SJSA1 (cell line): Measurements from ENCODE around the gene ADAMTS20. TPM values are rescaled to one million over a fixed set of nuclear protein-coding genes. Genes with fewer than 3 reads are reported as not detected.

Experiments used
- DNase-seq, 2 experiments: peaks; one replicate each; pipeline ENCODE4 v3.0.0-alpha.2; 2015 to 2020; ENCODE audit warnings: low spot score in 2 of 2, low read depth in 1 of 2
- H3K27ac ChIP-seq: fragments of 250-450 bp; sonication (Bioruptor Pico); 2 replicates; pipeline ENCODE4 v1.5.1; 2020; ENCODE audit warnings: mild to moderate bottlenecking, moderate library complexity
- H3K27me3 ChIP-seq: fragments of 250-450 bp; sonication (Bioruptor Pico); replicated peaks from 2 replicates; pipeline ENCODE4 v1.5.1; 2020; ENCODE audit warnings: mild to moderate bottlenecking, moderate library complexity
- H3K36me3 ChIP-seq: fragments of 250-450 bp; sonication (Bioruptor Pico); 2 replicates; pipeline ENCODE4 v1.5.1; 2020; ENCODE audit warnings: mild to moderate bottlenecking
- H3K4me1 ChIP-seq: fragments of 250-450 bp; sonication (Bioruptor Pico); replicated peaks from 2 replicates; pipeline ENCODE4 v1.6.1; 2021; ENCODE audit warnings: mild to moderate bottlenecking
- H3K4me3 ChIP-seq: fragments of 250-450 bp; sonication (Bioruptor Pico); 2 replicates; pipeline ENCODE4 v1.5.1; 2020; ENCODE audit warnings: mild to moderate bottlenecking
- H3K9me3 ChIP-seq: fragments of 250-450 bp; sonication (Bioruptor Pico); replicated peaks from 2 replicates; pipeline ENCODE4 v1.5.1; 2020; ENCODE audit warnings: mild to moderate bottlenecking
- total RNA-seq: library from RNA; depleted of rRNA; stranded (reverse); fragments of >200 nt; shearing (Covaris generic); gene quantifications from 2 replicates; pipeline ENCODE4 v1.2.3, GENCODE V29; 2014

Gene ADAMTS20
- total RNA-seq, 1 experiment from 2014 or later = not detected

DNA sequence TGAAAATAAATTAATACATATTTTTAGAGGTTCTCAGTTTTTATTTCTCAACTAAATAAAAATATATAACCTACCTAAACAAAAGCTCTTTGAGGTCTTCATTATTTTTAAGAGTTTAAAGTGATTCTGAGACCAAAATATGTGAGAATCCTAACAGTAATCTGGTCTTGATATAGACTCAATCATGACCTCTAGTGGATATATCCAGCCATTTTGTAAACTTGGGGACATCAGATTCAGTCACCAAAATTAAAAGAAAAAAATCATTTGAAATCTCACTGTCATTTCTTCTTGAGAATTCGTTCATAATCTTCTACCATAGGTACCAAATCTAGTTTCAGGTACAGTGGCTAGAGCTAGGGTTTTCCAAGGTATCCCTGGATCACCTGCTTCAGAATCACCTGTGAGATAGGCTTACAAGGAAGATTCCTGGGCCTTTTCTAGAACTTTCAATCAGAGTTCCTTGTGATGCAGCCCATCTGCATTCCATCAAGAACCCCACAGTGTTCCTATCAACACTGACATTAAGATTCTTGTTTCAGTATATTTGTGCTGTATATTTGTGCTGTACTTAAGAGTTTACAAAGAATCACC, 214.9 kb downstream of the ADAMTS20 start:
- H3K9me3 ChIP-seq = no peaks in the 10 kb centered on the region
- H3K4me3 ChIP-seq = no peak overlapping the region
- DNase-seq = no peak
- no peaks in the 10 kb centered on the region for H3K27me3 ChIP-seq
- peaks cover 4% of the 10 kb centered on the region; the same call in 1 of the 2 replicates for H3K4me1 ChIP-seq
- no peak overlapping the region for H3K27ac ChIP-seq
- H3K36me3 ChIP-seq = no peaks in the 10 kb centered on the region

GRCh38 chr12:43333644-43334043, 218.4 kb downstream of the ADAMTS20 start:
- no peak for DNase-seq
- Histone ChIP-seq H3K27ac (no peak overlapping the region), H3K4me3 (no peak overlapping the region), H3K36me3 (no peaks in the 10 kb centered on the region), H3K27me3 (no peaks in the 10 kb centered on the region), H3K9me3 (no peaks in the 10 kb centered on the region), H3K4me1 (peaks cover 2% of the 10 kb centered on the region; the same call in 1 of the 2 replicates)

DNA sequence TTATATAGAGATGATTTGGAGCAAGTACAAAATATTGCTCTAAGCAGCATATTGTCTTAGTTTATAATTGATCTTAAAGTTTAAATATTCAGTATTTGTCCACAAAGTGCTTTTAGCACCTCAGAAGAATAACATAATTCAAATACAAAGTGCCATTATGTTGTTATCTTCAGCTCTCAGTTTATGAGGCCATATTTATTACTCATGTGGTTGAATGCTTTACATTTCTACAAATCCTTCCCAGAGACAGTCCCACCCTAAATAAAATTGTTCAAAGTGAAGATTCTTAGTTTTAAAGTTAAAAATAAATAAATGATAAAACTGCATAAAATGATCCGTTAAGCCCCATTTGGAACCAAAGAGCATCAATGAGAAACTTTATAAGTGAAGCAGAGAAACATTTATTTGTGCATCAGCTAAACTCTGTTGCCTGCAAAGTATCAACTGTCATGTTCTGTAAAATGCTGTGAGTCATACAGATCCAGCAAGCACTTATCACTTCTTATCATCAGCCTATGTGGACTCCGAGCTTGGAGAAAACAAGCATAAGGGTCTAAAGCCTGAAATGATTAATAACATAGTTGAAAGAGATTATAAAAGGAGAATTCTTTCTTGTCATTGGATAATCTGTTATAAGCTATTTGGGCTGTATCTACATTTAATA, 218.9 kb downstream of the ADAMTS20 start:
- no peak for DNase-seq
- H3K9me3 ChIP-seq = no peaks in the 10 kb centered on the region
- no peaks in the 10 kb centered on the region for H3K36me3 ChIP-seq
- H3K4me1 ChIP-seq = no peaks in the 10 kb centered on the region; the same call in 1 of the 2 replicates
- H3K4me3 ChIP-seq = no peak overlapping the region
- H3K27ac ChIP-seq = no peak overlapping the region
- no peaks in the 10 kb centered on the region for H3K27me3 ChIP-seq

DNA sequence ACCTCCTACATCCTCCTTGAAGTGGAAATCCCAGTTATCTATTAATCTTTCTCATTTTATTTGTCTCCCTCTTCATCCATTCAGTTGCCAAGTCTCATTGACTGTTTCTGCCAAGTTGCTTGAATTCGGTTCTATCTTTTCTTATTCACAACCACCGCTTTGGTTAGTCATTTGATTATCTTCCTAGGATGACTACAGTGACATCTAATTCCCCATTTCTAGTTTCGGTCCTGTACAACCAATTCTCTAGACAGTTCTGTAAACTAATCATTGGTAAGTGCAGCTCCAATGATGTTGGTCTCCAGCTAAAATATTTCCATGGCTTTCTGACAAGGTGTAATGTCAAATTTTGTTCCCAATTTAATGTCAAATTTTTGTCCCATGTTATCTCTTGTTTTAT, 220.1 kb downstream of the ADAMTS20 start:
- Histone ChIP-seq H3K4me1 (no peaks in the 10 kb centered on the region), H3K36me3 (no peaks in the 10 kb centered on the region), H3K27ac (no peak overlapping the region), H3K27me3 (no peaks in the 10 kb centered on the region), H3K4me3 (no peak overlapping the region), H3K9me3 (no peaks in the 10 kb centered on the region)
- no peak for DNase-seq

- H3K4me1 ChIP-seq = no peaks in the 10 kb centered on the region
- DNase-seq = no peak
- H3K36me3 ChIP-seq = no peaks in the 10 kb centered on the region
- no peaks in the 10 kb centered on the region for H3K27me3 ChIP-seq
- H3K27ac ChIP-seq = no peak overlapping the region
- H3K4me3 ChIP-seq = no peak overlapping the region
- no peaks in the 10 kb centered on the region for H3K9me3 ChIP-seq
Measured at GRCh38 chr12:43329375-43329774, 222.6 kb downstream of the ADAMTS20 start.

DNA sequence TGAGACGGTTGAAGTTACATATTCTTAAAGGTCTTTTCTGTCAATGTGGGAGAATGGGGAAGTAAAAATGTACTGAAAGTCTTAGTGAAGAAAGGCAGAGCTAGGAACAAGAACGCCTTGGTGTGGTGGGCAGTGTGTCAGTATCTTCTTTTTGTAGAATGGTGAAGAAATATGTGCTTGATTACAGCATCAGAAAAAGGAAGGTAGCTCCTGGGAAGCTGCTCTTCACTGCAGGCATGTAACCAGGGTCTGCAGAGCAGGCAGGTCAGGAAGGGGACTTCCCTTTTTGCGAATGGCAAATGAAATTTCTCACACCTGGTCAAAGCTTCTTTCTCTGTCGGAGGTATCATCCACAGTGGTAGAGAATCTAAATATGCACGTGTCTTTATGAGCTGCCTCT, 226.2 kb downstream of the ADAMTS20 start:
- Histone ChIP-seq H3K36me3 (no peaks in the 10 kb centered on the region), H3K9me3 (no peaks in the 10 kb centered on the region)

GRCh38 chr12:43320281-43320680, 231.7 kb downstream of the ADAMTS20 start:
- H3K4me1 ChIP-seq = no peaks in the 10 kb centered on the region
- no peaks in the 10 kb centered on the region for H3K27me3 ChIP-seq
- no peak overlapping the region for H3K4me3 ChIP-seq
- DNase-seq = no peak
- no peaks in the 10 kb centered on the region for H3K9me3 ChIP-seq
- no peaks in the 10 kb centered on the region for H3K36me3 ChIP-seq
- no peak overlapping the region for H3K27ac ChIP-seq

More for the DNA sequence above, 226.2 kb downstream of the ADAMTS20 start:
- H3K4me3 ChIP-seq = no peak overlapping the region
- no peaks in the 10 kb centered on the region for H3K4me1 ChIP-seq
- H3K27ac ChIP-seq = no peak overlapping the region
- no peaks in the 10 kb centered on the region for H3K27me3 ChIP-seq
- no peak for DNase-seq

- no peak overlapping the region for H3K4me3 ChIP-seq
- no peaks in the 10 kb centered on the region for H3K36me3 ChIP-seq
- DNase-seq = no peak
- H3K27ac ChIP-seq = no peak overlapping the region
- H3K27me3 ChIP-seq = no peaks in the 10 kb centered on the region
- H3K4me1 ChIP-seq = no peaks in the 10 kb centered on the region
- H3K9me3 ChIP-seq = 0 out of 2 replicates have a peak, but pooled peaks cover 2% of the 10 kb centered on the region
Measured at GRCh38 chr12:43318021-43318420, 234.0 kb downstream of the ADAMTS20 start.

DNA sequence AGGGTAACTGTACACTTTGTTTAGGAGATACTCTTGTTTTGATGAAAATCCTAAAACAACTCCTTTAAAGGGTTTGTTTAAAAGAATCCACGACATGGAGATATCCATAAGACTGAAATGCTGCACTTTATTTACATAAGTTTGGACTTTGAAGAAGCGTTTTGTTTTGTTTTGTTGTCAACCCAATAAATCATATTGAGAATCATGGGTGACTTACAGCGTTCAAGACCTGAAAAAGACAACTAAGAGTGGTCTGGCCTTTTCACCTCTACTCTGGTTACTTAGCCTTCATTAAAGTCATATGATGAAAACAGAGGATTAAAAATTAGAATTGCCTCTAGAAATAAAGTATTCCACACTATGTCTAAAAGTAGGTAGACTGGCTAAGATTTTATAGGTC, 234.8 kb downstream of the ADAMTS20 start:
- Histone ChIP-seq H3K4me1 (no peaks in the 10 kb centered on the region), H3K4me3 (no peak overlapping the region), H3K27ac (no peak overlapping the region), H3K36me3 (no peaks in the 10 kb centered on the region), H3K9me3 (0 out of 2 replicates have a peak, but pooled peaks cover 2% of the 10 kb centered on the region), H3K27me3 (no peaks in the 10 kb centered on the region)
- DNase-seq = no peak

DNA sequence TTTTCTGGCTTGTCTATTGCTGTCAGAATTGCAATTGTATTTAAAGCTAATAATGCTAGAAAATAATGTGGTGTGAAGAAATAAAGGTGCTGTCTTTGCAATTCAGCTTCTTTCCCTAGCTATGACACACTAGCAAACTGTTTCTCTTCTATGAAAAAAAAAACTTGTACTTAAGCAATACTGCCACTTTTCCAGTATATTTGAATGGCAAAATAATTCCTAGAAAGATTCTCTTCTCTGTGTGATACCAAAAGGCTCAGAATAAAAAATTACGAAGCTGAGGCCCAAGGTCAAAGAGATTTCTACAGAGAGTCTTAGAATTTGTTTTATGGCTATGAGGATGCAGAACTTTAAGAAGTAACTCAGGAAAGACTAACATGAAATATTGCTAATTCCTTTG, 235.5 kb downstream of the ADAMTS20 start:
- 0 out of 2 replicates have a peak, but pooled peaks cover 2% of the 10 kb centered on the region for H3K9me3 ChIP-seq
- H3K36me3 ChIP-seq = no peaks in the 10 kb centered on the region
- H3K4me1 ChIP-seq = no peaks in the 10 kb centered on the region
- no peak for DNase-seq
- no peaks in the 10 kb centered on the region for H3K27me3 ChIP-seq
- no peak overlapping the region for H3K27ac ChIP-seq
- no peak overlapping the region for H3K4me3 ChIP-seq

DNA sequence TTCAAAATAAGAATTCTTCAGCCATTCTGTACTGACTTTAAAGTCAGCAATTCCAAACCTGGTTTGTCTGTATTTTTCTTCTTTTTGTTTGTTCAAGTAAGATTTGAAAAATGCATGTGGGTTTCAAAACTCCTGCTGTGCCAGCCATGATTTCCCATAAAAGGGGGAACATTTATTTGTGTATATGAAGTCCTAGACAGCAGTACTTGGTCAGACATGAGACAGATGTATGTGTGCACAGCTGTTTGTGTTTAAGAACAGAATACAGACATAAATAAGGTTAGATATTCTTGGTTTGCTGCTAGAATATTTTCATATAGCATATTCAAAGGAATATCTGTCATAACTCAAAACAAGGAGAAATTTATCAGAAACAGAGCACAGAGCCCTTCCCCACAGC, 236.0 kb downstream of the ADAMTS20 start:
- Histone ChIP-seq H3K27ac (no peak overlapping the region), H3K4me3 (no peak overlapping the region), H3K4me1 (no peaks in the 10 kb centered on the region), H3K9me3 (0 out of 2 replicates have a peak, but pooled peaks cover 2% of the 10 kb centered on the region), H3K27me3 (no peaks in the 10 kb centered on the region), H3K36me3 (no peaks in the 10 kb centered on the region)
- no peak for DNase-seq

GRCh38 chr12:43312991-43313505, 239.0 kb downstream of the ADAMTS20 start:
- no peak for DNase-seq

DNA sequence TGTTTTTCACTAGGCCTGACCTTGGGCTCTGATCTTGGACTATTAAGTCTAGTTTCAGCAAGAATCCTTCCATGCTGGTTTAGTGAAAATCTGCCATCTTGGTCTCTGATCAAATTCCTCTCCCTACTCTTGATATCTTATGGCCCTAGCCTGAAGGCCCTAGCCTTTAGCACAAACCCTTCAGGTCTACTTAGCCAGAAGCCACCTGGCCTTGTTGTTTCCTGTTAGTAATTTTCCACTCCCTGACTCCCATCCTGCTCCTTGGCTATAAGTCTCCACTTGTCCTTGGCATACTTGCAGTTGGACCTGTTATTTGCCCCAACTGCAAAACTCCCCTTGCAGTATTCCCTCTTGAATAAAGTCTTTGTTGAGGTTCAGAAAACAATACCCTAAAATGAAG, 241.4 kb downstream of the ADAMTS20 start:
- peak overlapping the region; percentile 68 for H3K27ac ChIP-seq
- H3K4me3 ChIP-seq = no peak overlapping the region
- DNase-seq = no peak
- peaks cover 7% of the 10 kb centered on the region for H3K4me1 ChIP-seq
- no peaks in the 10 kb centered on the region for H3K27me3 ChIP-seq
- no peaks in the 10 kb centered on the region for H3K36me3 ChIP-seq
- 0 out of 2 replicates have a peak, but pooled peaks cover 2% of the 10 kb centered on the region for H3K9me3 ChIP-seq

More at GRCh38 chr12:43312991-43313505, 239.0 kb downstream of the ADAMTS20 start:
- H3K4me1 ChIP-seq = peaks cover 7% of the 10 kb centered on the region
- H3K27me3 ChIP-seq = no peaks in the 10 kb centered on the region
- no peak overlapping the region for H3K4me3 ChIP-seq
- H3K36me3 ChIP-seq = no peaks in the 10 kb centered on the region
- no peak overlapping the region for H3K27ac ChIP-seq
- 0 out of 2 replicates have a peak, but pooled peaks cover 2% of the 10 kb centered on the region for H3K9me3 ChIP-seq

DNA sequence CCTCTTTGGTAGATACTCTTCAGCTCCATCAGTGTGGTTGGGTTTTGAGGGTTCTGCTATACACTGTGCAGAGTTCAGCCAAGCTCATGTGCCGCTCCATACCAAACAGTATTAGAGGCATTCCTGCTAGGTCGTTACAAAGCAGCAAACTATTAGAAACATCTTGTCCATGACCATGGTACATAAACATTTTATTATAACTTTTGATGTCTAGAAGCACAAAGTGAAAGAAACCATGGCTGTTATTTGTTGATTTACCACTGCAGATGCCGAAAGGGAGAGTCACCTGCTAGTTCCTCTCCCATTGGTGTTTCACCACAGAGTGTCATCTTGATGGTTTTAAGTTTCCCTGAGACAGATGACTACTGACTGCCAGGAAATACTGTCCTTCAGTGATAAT, 242.0 kb downstream of the ADAMTS20 start:
- no peaks in the 10 kb centered on the region for H3K36me3 ChIP-seq
- H3K27me3 ChIP-seq = no peaks in the 10 kb centered on the region
- peak in 1 of 2 experiments; percentile 50 for DNase-seq
- 0 out of 2 replicates have a peak, but pooled peaks cover 2% of the 10 kb centered on the region for H3K9me3 ChIP-seq
- H3K4me1 ChIP-seq = peaks cover 7% of the 10 kb centered on the region
- H3K4me3 ChIP-seq = no peak overlapping the region
- H3K27ac ChIP-seq = peak overlapping the region; percentile 68
